HG03095 (cell line): ENCODE data around the gene FCRL6.

Source experiments
- ATAC-seq: cut with Tn5 transposase; IDR thresholded peaks from one replicate; pipeline ENCODE4 v1.9.1; 2021; ENCODE audit warnings: moderate library complexity; ENCODE audit not compliant: unreplicated experiment

The FCRL6 gene, protein sequence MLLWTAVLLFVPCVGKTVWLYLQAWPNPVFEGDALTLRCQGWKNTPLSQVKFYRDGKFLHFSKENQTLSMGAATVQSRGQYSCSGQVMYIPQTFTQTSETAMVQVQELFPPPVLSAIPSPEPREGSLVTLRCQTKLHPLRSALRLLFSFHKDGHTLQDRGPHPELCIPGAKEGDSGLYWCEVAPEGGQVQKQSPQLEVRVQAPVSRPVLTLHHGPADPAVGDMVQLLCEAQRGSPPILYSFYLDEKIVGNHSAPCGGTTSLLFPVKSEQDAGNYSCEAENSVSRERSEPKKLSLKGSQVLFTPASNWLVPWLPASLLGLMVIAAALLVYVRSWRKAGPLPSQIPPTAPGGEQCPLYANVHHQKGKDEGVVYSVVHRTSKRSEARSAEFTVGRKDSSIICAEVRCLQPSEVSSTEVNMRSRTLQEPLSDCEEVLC

GRCh38 chr1:159802111-159802510 lies at the start of gene FCRL6:
Gene FCRL6, plus strand, starts transcription at chr1:159802360. Its CDS starts 65 bp downstream, at chr1:159802425.
- ATAC-seq: no peak

GRCh38 chr1:159753386-159753785 lies 48.8 kb upstream of the FCRL6 start:
- ATAC-seq: no peak

DNA sequence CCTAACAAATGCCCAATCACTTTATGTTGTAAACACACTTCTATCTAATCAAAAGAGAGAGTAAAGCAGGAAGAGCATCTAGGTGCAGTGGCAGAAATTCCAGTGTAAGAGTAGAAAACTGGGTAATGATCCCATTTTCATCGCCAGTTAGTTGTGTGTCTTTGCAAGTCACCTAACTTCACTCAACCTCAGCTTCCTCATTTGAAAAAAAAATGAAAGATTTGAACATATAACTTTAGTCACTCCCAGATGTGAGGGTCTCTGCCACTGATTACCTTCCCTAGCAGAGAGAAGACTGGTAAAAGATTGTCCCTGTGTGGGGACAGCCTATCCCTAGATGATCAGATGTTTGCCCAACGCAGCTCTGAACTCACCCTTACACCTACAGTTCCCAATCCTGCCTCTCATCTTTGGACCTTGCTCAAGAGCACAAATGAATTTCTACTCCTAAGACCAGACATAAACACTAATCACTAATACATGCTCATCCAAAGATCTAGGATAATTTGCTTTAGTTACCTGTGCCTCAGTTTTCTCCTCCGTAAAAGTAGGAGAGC lies 46.6 kb upstream of the FCRL6 start:
- ATAC-seq: no peak

DNA sequence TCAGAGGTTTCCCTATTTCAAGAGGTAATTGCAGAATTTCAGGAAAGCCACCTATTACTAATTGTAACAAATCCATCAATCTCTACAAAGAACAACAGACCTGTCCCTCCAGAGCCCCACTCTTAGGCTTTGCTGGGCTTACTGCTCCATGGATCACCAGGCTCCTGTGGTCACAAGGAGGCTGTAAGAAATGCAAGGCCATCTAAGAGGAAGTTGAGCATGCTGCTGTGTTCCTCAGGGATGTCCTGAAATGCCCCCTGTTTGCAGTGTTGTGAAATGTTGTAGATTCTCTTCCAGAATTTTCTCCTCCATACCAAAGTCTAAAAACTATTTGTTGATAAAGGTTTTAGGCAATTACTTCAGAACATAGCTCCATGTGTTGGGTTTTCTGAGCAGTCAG lies 45.8 kb upstream of the FCRL6 start:
- ATAC-seq: no peak

DNA sequence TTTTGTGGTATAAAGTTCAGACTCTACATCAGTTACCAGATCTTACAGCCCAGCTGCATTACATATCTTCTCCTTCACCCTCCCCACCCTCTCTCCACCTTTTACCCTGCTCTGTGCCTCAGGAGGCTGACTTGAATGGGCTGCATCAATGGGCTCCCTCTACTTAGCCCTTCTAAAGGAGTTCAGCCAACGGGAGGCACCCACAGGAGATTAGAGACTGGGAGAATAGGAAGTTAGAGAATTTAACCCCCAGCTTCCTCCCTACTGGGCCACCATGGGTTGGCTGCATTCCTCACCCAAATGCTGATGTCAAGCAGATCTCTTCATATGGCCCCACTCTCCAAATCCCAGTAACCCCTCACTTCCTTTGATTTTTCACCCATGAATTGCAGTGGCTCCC lies 38.5 kb upstream of the FCRL6 start:
- no peak for ATAC-seq

GRCh38 chr1:159765806-159766205 lies 36.4 kb upstream of the FCRL6 start:
- ATAC-seq: no peak

DNA sequence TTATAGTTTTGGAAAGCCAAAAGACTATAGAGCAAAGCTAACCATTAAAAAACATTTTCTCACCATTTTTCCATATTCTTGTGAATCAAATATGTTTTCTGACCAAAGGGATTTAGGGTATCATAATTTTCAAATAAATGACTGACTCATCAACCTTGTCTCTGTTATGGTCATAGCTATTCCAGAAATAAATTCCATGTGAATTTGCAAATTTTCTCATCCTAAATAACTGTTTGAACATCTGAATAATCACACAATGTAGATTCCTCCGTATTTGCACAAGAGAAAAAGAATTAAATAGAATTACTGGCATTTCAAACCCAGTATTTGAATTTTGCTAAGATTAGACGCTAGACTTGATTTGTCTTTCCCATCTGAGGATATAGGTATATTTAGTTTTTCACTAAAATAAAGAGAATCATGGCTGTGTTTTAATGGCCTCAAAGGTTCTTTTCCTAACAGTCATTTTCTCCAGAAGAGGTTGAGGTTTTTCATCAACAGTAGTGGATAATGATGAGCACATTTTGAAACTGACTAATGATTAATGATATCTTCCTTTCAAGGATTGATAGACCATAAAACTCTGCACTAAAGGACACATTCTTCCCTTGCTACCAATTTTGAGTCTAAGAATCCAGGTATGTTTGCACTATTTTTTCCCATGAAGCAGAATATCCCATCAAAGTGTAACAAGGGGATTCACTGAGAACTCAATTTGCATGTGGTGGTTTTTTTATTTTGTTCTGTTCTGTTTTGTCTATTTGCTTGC lies 30.8 kb upstream of the FCRL6 start:
- ATAC-seq: no peak

GRCh38 chr1:159774465-159774864 lies 27.7 kb upstream of the FCRL6 start:
- ATAC-seq: no peak

GRCh38 chr1:159775716-159776115 lies 26.4 kb upstream of the FCRL6 start:
- ATAC-seq: no peak

DNA sequence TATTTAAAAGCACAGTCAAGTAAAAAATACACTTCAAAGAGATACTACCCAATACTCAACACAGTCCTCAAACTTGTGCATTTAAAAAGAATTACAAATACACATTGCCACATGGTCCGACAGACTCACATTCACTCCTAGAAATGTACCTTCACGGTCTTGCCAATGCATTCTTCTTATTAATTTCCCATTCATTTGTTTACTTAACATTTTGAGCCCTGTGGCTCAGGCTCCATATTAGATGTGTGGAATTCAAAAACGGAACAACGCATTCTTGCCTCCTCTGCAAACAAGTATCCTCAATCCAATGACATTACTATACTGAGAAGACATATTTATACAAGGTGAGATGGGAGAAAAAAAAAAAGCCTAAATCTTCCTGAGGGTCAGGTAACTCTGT lies 23.9 kb upstream of the FCRL6 start:
- ATAC-seq: no peak

DNA sequence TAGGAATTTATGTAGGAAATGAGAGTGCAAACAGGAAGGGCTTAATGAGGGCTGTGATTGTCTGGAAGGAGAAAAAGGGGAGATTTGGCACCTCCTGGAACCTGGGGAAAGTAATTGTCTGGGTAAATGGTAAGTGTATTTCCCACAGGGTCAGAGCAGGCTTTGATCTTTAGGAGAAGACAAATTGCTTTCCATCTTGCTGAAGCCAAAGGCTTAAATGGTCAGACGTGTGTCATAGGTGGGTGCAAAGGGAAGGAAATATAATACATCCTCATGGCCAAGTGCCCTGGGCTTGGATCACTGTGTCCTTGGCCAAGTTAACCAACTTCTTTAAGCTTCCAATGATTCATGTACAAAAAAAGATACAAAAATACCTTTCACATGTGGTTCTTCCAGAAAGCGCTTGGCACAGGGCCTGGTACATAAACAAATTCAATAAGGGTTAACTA lies 22.7 kb upstream of the FCRL6 start:
- no peak for ATAC-seq

DNA sequence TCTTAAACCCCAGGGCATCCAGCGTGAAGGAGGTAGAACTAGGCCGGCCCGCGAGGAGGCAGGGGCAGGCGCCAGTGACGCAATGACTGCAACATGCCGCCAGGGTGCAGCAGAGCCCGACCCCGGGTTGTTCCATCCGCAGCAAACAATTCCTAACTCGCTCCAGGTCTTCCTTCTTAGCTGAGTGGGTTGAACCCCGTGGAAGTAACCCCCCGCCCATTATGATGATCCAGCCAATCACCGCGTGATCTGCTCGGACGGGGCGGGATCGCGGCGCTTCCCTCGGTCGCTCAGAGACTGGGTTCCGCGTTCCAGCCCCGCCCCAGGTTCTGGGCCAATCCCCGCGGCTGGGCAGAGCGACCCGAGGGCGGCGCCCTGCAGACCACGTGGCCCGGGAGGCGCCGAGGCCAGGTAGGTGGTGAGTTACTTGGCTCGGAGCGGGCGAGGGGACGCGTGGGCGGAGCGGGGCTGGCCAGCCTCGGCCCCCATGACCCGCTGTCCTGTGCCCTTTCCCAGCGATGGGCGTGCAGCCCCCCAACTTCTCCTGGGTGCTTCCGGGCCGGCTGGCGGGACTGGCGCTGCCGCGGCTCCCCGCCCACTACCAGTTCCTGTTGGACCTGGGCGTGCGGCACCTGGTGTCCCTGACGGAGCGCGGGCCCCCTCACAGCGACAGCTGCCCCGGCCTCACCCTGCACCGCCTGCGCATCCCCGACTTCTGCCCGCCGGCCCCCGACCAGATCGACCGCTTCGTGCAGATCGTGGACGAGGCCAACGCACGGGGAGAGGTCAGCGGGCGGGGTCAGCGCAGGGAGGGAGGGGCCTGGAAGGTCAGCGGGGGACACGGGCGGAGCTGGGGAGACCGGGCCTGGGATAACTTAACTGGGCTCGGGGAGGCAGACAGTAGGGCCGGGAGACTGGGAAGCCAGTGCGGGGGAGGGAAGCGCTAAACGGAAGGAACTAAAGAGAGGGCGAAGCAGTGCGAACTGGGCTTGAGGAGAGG lies 21.3 kb upstream of the FCRL6 start, which contains the start of gene DUSP23:
Gene DUSP23, plus strand, starts transcription at position 380 of the 1,000 bp plus-strand sequence. Its CDS starts 139 bp downstream, at position 519.
- peak; percentile 98 for ATAC-seq

GRCh38 chr1:159781992-159782391 lies 20.2 kb upstream of the FCRL6 start:
- ATAC-seq: no peak

DNA sequence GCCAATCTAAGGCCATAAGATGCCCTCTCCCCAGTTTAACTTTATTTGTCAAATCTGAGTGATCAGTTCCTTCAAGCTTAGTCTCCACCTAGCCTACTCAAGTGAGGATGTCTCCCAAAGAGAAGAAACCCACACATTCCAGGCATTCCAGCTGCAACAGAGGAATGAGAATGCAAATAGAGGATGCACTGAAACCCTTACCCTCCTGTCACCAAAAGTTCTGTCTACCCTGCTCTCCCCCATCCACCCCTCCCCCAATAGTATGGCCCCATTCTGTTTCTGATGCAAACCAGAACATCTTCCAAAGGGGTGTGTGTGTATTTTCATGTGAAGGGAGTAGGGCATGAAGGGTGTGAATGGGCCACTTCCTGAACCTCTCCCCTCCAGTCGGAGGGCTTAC lies 18.4 kb upstream of the FCRL6 start:
- no peak for ATAC-seq

GRCh38 chr1:159786465-159786864 lies 15.7 kb upstream of the FCRL6 start:
- no peak for ATAC-seq

DNA sequence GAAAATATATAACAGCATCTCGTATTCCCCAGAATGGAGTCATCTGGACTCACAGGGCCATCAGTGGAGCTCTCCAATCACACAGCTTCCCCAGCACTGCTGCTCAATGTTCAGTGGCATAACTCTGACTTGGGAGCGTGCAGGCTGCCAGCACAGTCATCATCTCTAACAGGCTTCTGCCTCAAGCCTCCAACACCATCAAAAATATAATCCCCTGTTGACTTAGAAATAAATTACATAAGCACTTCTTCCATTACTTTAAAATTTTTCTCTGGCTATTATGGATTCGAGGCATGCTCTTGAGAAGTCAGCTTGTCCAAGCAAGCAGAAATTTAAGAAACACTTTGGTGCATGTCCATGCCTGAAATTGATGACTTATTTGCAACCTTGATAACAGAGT lies 15.2 kb upstream of the FCRL6 start:
- ATAC-seq: no peak

- no peak for ATAC-seq
Observed at GRCh38 chr1:159790237-159790917, 11.8 kb upstream of the FCRL6 start.

DNA sequence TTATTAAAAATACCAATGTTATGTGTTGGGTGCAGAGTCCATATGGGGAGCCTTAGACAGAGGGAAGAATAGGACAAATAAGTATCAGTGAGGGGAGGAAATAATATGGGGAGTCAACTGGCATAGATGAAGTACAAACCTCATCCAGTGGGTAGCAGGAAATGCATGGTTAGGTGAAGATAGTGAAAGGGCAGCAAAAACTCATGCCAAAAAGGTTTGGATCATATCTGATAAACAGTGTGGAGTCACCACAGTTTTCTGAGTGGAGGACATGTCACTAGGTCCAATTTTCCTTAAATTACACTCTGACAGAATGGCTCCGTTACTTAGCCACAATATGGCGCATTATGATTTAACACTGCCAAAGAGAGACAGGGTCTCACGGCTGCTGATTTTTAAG lies 11.1 kb upstream of the FCRL6 start:
- no peak for ATAC-seq

- ATAC-seq: no peak
Observed at GRCh38 chr1:159791461-159791860, 10.7 kb upstream of the FCRL6 start.

GRCh38 chr1:159795534-159795933 lies 6.6 kb upstream of the FCRL6 start:
- ATAC-seq: no peak
